OCI-LY1 (cell line): ENCODE measurements around the gene NECAP2.

Source experiments
- CTCF ChIP-seq: fragments of 200-600 bp; sonication (generic), shearing (Covaris generic); IDR thresholded peaks from 2 replicates; pipeline ENCODE4 v1.5.1; 2017; ENCODE audit warnings: mild to moderate bottlenecking, antibody characterized with exemption, low read length, moderate library complexity, mixed read lengths
- EZH2 ChIP-seq: fragments of 200-600 bp; sonication (generic), shearing (Covaris generic); IDR thresholded peaks from 2 replicates; pipeline ENCODE4 v1.8.0; 2017; ENCODE audit warnings: borderline replicate concordance, mixed run types, mild to moderate bottlenecking, antibody characterized with exemption, low read length, moderate library complexity, mixed read lengths

DNA sequence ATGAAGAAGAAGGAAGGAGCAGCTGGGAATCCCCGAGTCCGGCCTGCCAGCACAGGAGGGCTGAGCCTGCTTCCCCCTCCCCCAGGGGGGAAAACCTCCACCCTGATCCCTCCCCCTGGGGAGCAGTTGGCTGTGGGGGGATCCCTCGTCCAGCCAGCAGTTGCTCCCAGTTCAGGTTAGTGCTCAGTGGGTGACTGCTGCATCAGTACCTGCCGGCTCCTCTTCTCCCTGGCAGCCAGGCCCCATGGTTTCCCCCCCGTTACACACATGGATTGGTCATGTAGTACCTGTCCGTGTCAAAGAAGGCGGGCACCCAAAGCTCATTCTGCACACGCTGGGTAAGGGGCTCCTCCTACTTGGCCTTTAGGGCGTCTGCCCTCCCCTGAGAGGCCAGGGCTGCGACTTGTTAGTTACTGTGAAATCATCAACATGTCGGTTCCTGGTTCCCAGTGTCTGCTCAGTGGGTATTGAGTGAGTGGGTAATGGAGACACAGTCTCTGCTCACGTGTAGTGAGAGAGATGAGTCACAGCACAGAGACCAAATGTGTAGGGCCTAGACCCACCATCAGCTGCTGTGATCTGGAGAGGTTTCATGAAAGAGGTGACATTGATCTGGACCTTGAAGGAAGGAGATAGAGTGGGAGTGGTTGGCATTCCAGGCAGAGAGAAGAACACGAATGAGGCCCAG, 11.5 kb downstream of the NECAP2 start:
- TF ChIP-seq EZH2 (no peak), CTCF (no peak)
